Neural progenitor cell (in vitro differentiated cells): ENCODE data around the gene DTD2. TPM values are rescaled to one million over a fixed set of nuclear protein-coding genes. Genes with fewer than 3 reads are reported as not detected.
A peak's percentile ranks its signal among the peaks of the same experiment; 100 is the strongest.

ENCODE experiments used
- DNase-seq: peaks from one replicate; pipeline ENCODE4 v3.0.0-alpha.2; 2016; ENCODE audit warnings: low spot score
- H2AFZ ChIP-seq: fragments of 200-600 bp; sonication (generic); replicated peaks from 2 replicates; pipeline ENCODE4 v1.6.1; 2016; ENCODE audit warnings: antibody characterized with exemption
- H3F3A ChIP-seq: fragments of 200-600 bp; sonication (generic); 2 replicates; pipeline ENCODE4 v1.6.1; 2016; ENCODE audit warnings: antibody characterized with exemption, low read depth
- H3K27ac ChIP-seq: fragments of 200-600 bp; sonication (generic); 2 replicates; pipeline ENCODE4 v1.5.1; 2016; ENCODE audit warnings: mild to moderate bottlenecking
- H3K27me3 ChIP-seq: fragments of 200-600 bp; sonication (generic); 2 replicates; pipeline ENCODE4 v1.6.1; 2016; ENCODE audit warnings: mild to moderate bottlenecking, moderate library complexity
- H3K36me3 ChIP-seq: fragments of 200-600 bp; sonication (generic); 2 replicates; pipeline ENCODE4 v1.5.1; 2016
- H3K4me1 ChIP-seq: fragments of 200-600 bp; sonication (generic); 2 replicates; pipeline ENCODE4 v1.6.1; 2016; ENCODE audit warnings: mixed run types
- H3K4me2 ChIP-seq: fragments of 200-600 bp; sonication (generic); 2 replicates; pipeline ENCODE4 v1.6.1; 2016
- H3K4me3 ChIP-seq: fragments of 200-600 bp; sonication (generic); 2 replicates; pipeline ENCODE4 v1.5.1; 2016
- H3K79me2 ChIP-seq: fragments of 200-600 bp; sonication (generic); 2 replicates; pipeline ENCODE4 v1.6.1; 2016; ENCODE audit warnings: low read depth
- H3K9ac ChIP-seq: fragments of 200-600 bp; sonication (generic); 2 replicates; pipeline ENCODE4 v1.6.1; 2016
- H3K9me3 ChIP-seq: fragments of 200-600 bp; sonication (generic); 2 replicates; pipeline ENCODE4 v1.5.1; 2016; ENCODE audit warnings: low read depth
- H4K20me1 ChIP-seq: fragments of 200-600 bp; sonication (generic); 2 replicates; pipeline ENCODE4 v1.6.1; 2016; ENCODE audit warnings: low read depth
- H3K27ac Mint-ChIP-seq: 3 replicates; pipeline ENCODE4 v1.8.0; 2021; ENCODE audit warnings: mixed read lengths
- H3K27me3 Mint-ChIP-seq: 2 replicates; pipeline ENCODE4 v1.8.0; 2022; ENCODE audit warnings: low read depth, mild to moderate bottlenecking, inconsistent platforms, moderate library complexity, mixed read lengths; ENCODE audit not compliant: insufficient read depth
- H3K36me3 Mint-ChIP-seq: 3 replicates; pipeline ENCODE4 v1.8.0; 2021; ENCODE audit warnings: mixed read lengths
- H3K4me1 Mint-ChIP-seq: 3 replicates; pipeline ENCODE4 v1.8.0; 2021; ENCODE audit warnings: mixed read lengths
- H3K4me3 Mint-ChIP-seq: 3 replicates; pipeline ENCODE4 v1.8.0; 2021; ENCODE audit warnings: mild to moderate bottlenecking, moderate library complexity, mixed read lengths
- H3K9me3 Mint-ChIP-seq: 3 replicates; pipeline ENCODE4 v1.8.0; 2020; ENCODE audit warnings: mixed read lengths
- EZH2 ChIP-seq: fragments of 200-600 bp; sonication (generic); IDR thresholded peaks from 2 replicates; pipeline ENCODE4 v1.6.1; 2017; ENCODE audit warnings: antibody characterized with exemption, mild to moderate bottlenecking, moderate library complexity
- EZH2phosphoT487 ChIP-seq: fragments of 200-600 bp; sonication (generic); IDR thresholded peaks from 2 replicates; pipeline ENCODE4 v1.6.1; 2017; ENCODE audit warnings: antibody characterized with exemption
- total RNA-seq: library from RNA; depleted of rRNA; stranded (reverse); fragments of >200 nt; gene quantifications from 2 replicates; pipeline ENCODE4 v1.2.3, GENCODE V29; 2015; ENCODE audit warnings: low replicate concordance
- TF ChIP-seq, protein P1 (sequence below): fragments of 200-600 bp; sonication (generic); IDR thresholded peaks from 2 replicates; pipeline ENCODE4 v1.5.1; 2017; ENCODE audit warnings: antibody characterized with exemption, mild to moderate bottlenecking

Gene DTD2
- total RNA-seq, 1 donor from 2014 or later: 11.9 TPM

DNA sequence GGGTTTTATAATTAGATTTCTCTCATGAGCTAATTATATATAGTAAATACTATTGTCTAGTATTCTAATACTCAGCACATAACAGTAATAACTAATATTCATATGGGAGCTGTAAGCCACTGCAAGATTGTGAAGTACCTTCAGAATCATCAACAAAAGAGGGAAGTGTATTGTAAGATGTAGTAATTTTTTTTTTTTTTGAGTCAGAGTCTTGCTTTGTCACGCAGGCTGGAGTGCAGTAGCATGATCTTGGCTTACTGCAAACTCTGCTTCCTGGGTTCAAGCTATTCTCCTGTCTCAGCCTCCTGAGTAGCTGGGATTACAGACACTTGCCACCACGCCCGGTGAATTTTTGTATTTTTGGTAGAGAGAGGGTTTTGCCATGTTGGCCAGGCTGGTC, 27.4 kb upstream of the DTD2 start:
- no peaks in the 10 kb centered on the region for H3K36me3 ChIP-seq
- Mint-ChIP-seq H3K4me1 (no peaks in the 10 kb centered on the region), H3K36me3 (no peaks in the 10 kb centered on the region)

DNA sequence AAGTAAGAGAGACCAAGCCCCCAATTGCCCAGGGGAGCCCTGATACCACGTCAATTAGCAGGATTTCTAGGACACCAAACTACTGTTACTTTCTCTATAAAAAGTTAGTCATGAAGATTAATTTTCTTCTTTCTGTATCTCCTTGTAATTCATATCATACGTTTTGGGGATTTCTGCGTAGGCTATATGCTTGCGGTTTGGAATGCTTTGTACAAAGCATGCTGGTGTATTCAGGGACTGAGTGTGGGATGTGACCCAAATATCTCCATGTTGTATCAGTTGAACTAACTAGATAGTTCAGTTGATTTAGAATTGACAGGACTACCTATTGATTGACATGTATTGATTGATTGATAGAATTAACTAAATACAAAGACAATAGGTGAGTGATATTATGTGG, 22.9 kb upstream of the DTD2 start:
- Histone ChIP-seq H3K9ac (no peak overlapping the region), H3F3A (no peaks in the 10 kb centered on the region), H3K79me2 (no peaks in the 10 kb centered on the region), H2AFZ (peak overlapping the region; percentile 18), H3K4me1 (no peaks in the 10 kb centered on the region), H3K4me3 (no peak overlapping the region), H3K9me3 (no peaks in the 10 kb centered on the region), H3K27me3 (no peaks in the 10 kb centered on the region), H3K4me2 (no peak overlapping the region), H4K20me1 (no peaks in the 10 kb centered on the region), H3K27ac (no peak overlapping the region), H3K36me3 (no peaks in the 10 kb centered on the region)
- no peak for TF ChIP-seq EZH2
- TF ChIP-seq, protein P1, sequence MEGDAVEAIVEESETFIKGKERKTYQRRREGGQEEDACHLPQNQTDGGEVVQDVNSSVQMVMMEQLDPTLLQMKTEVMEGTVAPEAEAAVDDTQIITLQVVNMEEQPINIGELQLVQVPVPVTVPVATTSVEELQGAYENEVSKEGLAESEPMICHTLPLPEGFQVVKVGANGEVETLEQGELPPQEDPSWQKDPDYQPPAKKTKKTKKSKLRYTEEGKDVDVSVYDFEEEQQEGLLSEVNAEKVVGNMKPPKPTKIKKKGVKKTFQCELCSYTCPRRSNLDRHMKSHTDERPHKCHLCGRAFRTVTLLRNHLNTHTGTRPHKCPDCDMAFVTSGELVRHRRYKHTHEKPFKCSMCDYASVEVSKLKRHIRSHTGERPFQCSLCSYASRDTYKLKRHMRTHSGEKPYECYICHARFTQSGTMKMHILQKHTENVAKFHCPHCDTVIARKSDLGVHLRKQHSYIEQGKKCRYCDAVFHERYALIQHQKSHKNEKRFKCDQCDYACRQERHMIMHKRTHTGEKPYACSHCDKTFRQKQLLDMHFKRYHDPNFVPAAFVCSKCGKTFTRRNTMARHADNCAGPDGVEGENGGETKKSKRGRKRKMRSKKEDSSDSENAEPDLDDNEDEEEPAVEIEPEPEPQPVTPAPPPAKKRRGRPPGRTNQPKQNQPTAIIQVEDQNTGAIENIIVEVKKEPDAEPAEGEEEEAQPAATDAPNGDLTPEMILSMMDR: no peak
- no peak for TF ChIP-seq EZH2phosphoT487
- H3K9me3 Mint-ChIP-seq: no peaks in the 10 kb centered on the region
- H3K4me3 Mint-ChIP-seq: no peak overlapping the region
- no peak for DNase-seq
- H3K27ac Mint-ChIP-seq: no peak overlapping the region
- H3K27me3 Mint-ChIP-seq: no peaks in the 10 kb centered on the region
- H3K4me1 Mint-ChIP-seq: peaks cover 4% of the 10 kb centered on the region
- no peaks in the 10 kb centered on the region for H3K36me3 Mint-ChIP-seq

More for the DNA sequence above, 27.4 kb upstream of the DTD2 start:
- Histone ChIP-seq H2AFZ (no peak overlapping the region), H3K27ac (no peak overlapping the region), H3K27me3 (no peaks in the 10 kb centered on the region), H3K4me1 (no peaks in the 10 kb centered on the region), H3F3A (no peaks in the 10 kb centered on the region), H3K4me2 (no peak overlapping the region), H3K4me3 (no peak overlapping the region), H3K79me2 (no peaks in the 10 kb centered on the region), H3K9ac (no peak overlapping the region), H3K9me3 (no peaks in the 10 kb centered on the region), H4K20me1 (no peaks in the 10 kb centered on the region)
- TF ChIP-seq EZH2phosphoT487 (no peak), EZH2 (no peak)
- TF ChIP-seq, protein P1: no peak
- Mint-ChIP-seq H3K9me3 (no peaks in the 10 kb centered on the region), H3K4me3 (no peak overlapping the region), H3K27ac (no peak overlapping the region), H3K27me3 (no peaks in the 10 kb centered on the region)
- no peak for DNase-seq

DNA sequence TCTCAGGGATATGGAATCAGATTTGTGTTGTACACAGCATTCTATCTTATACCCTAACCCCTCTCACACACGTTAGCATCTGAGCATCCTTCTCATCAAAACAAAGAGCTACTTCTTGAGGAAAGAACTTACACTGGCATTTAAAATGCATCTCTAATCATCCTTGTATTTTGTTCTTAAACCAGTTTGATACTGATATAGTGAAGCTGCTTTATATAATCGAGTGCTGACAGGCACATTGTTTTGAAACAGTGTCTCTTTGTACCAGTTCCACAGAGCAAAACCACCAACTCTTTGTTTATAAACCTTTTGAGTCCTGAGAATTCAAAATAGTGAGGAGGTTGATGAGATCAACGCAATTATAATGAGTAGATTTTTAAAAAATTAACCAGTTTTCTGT, 21.7 kb upstream of the DTD2 start:
- no peak for DNase-seq
- peaks cover 4% of the 10 kb centered on the region for H3K9me3 Mint-ChIP-seq
- TF ChIP-seq EZH2phosphoT487 (no peak), EZH2 (no peak)
- TF ChIP-seq, protein P1: no peak
- no peaks in the 10 kb centered on the region for H3K36me3 ChIP-seq
- H3K9me3 ChIP-seq: no peaks in the 10 kb centered on the region
- no peaks in the 10 kb centered on the region for H3F3A ChIP-seq
- no peak overlapping the region for H3K27ac ChIP-seq
- H3K79me2 ChIP-seq: no peaks in the 10 kb centered on the region
- no peak overlapping the region for H3K4me3 Mint-ChIP-seq
- no peaks in the 10 kb centered on the region for H4K20me1 ChIP-seq
- H3K27me3 Mint-ChIP-seq: no peaks in the 10 kb centered on the region
- H3K36me3 Mint-ChIP-seq: no peaks in the 10 kb centered on the region
- no peak overlapping the region for H3K9ac ChIP-seq
- H3K4me1 ChIP-seq: no peaks in the 10 kb centered on the region
- H3K27ac Mint-ChIP-seq: no peak overlapping the region
- H3K4me3 ChIP-seq: no peak overlapping the region
- peaks cover 4% of the 10 kb centered on the region for H3K4me1 Mint-ChIP-seq
- H3K27me3 ChIP-seq: no peaks in the 10 kb centered on the region
- no peak overlapping the region for H2AFZ ChIP-seq
- H3K4me2 ChIP-seq: no peak overlapping the region
